Astrocyte of the hippocampus (primary cell): ENCODE data around the gene CA9.
A peak's percentile ranks its signal among the peaks of the same experiment; 100 is the strongest.

Source experiments
- DNase-seq: peaks from one replicate; pipeline ENCODE4 v3.0.0; 2011; ENCODE audit warnings: low read depth, low spot score

The CA9 gene

DNA sequence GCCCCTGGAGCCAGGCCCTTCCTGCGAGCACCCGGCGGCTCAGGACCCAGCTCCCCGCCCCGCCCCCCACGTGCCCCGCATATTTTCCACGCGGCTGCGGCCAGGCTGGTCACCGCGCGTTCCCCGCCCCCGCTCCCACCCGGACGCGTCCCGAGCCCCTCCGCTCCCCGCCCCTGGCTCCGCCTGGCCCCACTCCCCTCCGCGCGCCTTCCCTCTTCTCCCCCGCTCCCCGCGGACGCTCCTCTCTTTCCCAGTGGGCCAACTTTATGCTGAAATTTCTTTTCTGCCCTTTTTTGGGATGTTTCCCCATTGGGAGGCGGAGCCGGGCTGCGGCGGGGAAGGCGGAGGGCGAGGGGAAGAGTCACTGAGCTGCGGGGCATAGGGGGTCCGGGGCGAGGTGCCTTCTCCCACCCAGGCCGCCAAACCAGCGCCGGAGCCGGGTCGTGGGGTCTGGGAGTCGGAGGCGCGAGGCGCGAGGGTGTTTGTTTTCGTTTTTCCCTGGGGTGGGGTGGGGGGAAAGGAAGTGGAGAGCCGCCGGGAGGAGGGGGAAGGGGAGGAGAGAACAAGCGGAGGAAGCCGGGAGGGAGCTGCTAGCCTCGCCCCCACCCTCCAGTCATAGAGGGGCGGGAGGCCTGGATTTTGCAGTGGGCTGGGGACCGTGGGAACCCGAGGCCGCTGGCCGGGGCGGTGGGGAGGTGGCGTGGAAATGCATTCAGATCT is 17.0 kb downstream of the CA9 start:
- peak; percentile 94 for DNase-seq

DNA sequence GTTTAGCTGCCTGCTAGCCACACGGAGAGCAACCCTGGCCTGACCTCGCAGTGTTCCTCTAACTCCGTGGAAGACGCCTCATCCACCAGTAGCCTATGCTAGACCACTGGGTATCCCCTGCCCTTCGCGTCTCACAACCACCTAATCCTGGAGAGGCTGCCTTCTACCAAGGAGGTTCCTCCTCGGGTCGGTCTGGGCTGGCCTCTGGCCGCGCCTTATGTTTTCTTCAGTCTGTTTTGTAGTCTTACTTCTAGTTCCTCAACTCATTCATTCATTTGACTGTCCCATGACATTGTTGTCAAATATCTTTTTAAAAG is 17.6 kb downstream of the CA9 start:
- no peak for DNase-seq

DNA sequence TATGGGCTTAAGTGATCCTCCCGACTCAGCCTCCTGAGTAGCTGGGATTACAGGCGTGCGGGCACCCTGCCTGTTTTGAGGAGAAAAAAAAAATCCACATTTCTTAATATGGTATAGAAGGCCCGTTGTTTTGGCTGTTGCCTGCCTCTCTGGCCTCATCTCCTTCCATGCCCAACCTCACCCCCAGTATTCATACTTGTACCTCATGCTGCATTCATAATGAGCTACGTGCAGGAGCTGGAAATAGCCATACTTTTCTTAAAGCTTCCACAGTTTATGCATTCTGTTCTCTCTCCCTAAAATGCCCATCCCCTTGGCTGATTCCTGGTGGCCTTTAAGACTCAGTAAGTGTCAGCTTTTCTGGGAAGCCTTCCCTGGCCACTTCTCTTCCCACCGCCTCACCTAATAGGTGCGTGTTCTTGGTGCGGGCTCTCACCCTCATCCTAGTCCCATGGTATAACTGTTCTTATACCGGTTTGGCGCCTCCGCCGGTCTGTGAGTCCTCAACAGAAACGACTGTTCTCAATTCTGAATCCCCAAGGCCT is 18.1 kb downstream of the CA9 start:
- DNase-seq, result no peak

DNA sequence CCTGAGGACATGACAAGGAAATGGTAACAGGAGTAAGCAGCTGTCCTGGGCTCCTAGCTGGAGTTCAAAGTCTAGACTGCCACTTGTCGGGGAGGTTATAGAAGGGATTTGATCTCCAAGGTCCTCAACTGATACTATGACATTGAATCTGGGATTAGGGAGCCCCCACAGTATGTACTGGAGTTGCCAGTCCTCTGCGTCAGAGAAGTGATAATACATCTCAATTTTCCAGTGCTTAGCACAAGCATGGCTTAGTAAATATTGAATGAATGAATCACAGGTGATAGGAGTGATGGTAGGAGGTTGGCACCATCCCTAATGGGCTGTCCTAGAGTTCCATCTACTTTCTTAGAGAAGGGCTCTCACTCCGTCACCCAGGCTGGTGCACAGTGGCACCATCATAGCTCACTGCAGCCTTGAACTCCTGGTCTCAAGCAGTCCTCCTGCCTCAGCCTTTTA is 22.2 kb downstream of the CA9 start:
- no peak for DNase-seq

DNA sequence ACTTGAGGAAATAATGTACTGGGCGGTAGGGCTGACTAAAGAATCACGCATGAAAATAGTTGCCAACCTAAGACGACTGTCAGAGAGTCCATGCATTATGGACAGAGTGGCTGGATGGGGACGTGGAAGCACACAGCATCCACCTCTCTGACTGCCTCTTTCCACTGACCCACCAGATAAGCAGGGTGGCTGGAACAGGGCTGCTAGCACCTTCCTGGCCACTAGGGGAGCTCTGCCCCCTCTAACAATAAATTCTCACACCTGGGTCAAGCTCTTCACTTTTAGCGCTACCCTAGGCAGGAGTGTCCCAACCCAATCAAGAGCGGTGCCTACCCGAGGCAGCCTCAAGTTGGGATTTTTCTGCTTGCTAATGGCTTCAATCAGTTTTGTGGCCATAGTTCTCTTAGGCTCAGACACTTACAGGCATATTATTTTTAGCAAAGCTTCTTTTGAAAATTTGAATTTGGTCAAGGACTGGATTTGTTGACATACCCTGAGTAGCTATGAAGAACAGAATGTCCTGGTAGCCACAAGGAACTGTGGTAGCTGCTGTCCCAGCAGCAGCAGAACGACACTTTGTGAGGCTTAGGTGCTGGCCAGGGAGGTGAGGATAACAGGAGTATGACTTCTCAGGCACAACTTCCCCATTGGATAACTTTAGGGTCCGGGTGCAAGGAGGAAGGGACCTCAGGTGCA is 22.9 kb downstream of the CA9 start:
- peak; percentile 67 for DNase-seq

DNA sequence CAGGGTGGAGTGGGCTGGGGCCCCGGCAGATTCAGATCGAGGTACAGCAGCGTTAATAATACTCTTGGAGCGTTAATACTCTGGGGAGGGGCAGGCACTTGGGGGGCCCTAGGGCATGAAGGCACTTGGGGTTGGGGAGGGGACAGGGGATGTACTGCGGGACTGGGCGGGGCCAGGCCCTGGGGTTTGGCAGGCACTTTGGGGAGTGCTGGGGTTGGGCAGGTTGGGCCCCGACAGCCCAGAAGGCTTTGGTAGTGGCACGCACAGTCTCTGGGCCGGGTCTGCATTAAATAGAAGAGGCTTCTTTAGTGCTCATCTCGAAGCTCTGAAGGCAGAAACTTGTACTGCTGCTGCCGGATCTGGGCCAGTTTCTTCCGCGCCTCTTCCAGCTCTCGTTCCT is 23.8 kb downstream of the CA9 start:
- DNase-seq, result no peak

DNA sequence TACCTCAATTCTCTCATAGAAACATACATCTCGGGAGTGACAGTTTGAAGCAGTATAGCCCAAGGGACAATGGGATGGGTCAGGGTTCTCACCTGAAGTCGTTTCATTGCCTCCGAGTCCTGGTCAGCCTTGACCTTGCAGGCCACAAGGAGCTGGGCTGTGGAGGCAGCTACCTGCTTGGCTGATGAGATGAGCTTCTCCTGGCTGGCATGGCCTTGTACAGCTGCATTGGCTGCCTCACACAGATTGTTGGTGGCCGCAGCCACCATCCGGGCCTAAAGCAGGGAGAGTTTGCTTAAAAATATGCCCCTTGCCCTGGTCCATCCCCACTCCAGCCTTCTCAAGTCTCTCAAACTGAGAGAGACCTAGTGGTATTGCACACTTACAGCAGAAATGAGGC is 24.5 kb downstream of the CA9 start:
- DNase-seq, result no peak

DNA sequence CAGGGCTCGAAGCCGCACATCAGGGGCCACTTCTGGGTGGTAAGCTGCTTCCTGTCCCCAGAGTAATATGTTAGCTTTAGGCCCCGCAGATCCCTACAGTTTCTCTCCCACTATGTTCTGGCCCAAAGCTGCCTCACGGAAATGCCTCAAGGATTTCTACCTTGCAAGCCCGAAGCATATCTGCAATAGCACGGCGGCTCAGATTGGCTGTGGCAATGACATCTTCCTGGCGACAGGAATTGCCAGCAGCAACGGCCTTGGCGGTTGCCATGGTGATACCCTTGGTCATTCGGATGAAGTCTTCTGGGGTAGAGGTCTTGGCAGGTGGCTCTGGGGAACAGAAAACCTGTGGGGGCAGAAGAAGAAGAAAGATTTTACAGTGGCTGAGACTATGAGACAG is 26.3 kb downstream of the CA9 start:
- DNase-seq, result no peak

DNA sequence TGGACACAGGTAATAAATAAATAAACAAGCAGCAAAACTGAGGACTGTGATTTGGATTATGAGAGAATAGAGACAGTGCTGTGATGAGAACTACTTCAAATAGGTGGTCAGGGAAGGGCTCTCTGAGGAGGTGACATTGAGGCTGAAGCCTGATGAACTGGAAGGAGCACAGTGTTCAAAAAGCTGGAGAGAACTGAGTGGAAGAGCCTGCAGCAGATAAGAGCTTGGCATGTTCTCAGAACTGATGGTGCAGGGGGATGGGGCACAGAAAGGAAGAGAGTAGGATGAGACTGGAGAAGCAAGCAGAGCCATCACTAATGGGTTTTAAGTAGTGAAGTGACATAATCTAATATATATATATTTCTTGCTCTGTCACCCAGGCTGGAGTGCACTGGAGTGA is 27.2 kb downstream of the CA9 start:
- no peak for DNase-seq

DNA sequence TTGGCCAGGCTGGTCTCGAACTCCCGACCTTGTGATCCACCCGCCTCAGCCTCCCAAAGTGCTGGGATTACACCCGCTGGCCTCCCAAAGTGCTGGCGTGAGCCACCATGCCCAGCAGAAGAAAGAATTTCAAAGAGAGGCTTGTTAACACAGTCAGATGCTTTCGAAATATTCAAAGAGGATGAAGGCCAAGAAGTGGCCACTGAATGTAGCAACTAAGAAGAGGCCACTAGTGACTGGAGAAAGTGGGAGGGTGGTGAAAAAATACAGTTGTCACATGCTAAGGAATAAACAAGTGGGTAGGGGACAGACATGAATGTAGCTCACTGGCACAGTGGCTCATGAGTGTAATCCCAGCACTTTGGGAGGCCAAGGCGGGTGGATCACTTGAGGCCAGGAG is 29.0 kb downstream of the CA9 start:
- DNase-seq, result no peak

DNA sequence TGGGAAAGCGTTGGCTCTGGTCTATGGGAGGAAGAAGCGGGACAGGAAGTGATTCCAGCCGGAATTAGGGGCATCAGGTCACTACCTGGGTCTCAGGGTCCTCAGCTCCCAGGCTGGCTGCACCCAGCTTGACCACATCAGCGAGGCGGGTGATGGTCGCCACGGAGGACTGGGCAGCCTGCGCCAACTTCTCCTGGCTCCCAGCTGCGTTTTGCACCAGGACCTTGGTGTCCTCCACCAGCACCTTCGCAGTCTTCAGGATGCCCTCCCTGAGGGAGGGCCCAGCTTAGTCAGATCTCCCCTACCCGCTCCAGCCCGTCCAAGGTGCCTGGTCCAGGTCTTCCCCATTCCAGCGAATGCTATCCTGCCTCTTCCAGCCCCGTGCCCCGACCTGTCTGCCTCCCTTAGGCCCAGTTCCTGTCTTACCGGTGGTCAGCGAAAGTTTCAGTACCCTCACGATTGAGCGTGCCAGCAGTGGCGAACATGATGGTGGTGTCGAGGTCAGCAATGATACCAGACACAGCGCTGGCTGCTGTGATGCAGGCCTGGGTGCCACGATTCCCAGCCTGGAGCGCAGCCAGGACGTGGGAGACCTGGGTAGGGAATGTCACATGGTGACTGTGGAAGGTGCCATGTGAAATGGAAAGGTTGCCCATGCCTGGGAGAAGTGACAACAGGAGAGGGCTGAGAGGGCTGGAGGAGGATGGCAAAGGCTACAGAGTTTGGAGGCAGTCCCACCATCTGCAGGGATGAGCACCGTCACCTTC is 30.4 kb downstream of the CA9 start:
- DNase-seq, result no peak

DNA sequence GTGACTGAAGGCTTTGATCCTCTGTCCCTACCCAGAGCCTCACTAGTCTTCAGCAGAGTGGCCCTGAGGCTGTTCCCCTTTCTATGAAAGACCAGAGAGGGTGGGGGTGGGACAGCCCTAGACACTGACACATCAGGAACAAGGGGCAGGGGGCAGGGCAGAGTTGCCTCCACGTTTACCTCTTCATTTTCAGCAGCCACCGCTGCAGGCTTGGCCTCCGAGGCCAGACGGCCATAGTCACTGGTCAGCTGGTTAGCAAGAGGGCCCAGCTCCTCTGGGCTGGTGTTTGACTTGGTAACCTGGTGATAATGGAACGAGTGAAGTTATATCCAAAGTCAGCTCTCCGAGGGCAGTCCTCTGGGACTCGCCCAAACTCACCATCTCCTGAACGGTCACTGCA is 31.6 kb downstream of the CA9 start:
- DNase-seq, result no peak

DNA sequence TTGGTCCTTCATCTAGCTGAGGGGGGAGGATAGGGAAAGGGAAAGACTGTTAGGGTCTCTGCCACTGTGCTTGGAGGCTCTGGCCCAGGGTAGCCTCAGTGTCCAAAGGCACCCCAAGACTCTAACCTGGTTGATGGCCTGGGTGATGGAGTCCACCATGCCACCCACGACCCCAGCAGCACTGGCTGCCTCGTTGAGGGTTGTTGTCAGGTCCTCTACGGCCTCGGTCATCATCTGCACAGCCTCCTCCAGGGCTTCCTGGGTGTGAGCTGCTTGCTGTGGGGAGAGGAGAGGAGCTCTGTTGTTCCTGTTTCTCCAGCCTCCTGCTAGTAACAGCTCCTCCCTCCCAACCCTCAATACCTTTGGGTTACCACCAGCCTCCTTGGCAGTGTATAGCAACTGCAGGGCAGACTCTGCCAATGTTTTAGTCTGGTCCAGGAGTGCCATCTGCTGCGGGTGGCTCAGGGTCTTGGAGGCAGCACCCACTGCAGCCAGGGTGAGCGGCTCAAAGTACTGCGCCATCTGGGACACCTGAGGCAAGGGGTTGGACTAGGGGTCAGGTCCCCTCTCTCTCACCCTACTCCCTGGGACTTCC is 32.2 kb downstream of the CA9 start:
- no peak for DNase-seq

DNA sequence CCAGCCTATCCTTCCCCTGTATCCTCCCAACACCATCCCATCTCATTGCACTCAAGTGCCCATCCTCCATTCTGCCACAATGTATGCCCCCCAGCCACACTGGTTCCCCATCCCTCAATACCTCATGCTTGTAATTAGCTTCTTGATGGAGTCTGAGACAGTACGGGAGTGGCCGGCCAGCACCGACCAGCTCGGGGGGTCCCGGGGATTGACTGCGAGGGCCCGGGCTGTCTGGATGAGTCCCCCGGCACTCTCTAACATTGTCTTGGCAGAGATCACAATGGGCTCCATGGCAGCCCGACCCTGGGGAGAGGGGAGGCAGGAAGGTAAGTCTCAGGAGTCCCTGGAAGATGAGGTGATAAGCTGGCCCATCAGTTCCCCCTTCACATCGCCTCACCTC is 33.2 kb downstream of the CA9 start:
- DNase-seq, result no peak

DNA sequence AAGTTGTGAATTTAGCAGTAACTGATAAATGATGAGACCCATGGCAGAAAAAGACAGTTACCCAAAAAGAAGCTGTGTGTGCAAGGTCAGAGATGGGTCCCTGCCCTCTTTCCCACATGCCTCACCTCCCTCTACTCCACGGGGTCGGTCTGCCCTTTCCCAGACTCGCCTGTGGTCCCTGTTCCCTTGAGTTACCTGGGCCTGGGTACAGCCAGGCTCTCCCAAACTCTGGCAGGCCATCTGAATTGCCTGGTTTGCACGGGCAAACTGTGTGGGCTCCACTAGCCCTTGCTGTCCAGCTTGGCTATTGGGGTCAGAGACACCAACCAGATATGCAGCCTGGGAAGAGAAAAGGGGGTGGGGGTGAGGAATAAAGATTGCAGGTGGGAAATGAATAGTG is 34.4 kb downstream of the CA9 start:
- no peak for DNase-seq

DNA sequence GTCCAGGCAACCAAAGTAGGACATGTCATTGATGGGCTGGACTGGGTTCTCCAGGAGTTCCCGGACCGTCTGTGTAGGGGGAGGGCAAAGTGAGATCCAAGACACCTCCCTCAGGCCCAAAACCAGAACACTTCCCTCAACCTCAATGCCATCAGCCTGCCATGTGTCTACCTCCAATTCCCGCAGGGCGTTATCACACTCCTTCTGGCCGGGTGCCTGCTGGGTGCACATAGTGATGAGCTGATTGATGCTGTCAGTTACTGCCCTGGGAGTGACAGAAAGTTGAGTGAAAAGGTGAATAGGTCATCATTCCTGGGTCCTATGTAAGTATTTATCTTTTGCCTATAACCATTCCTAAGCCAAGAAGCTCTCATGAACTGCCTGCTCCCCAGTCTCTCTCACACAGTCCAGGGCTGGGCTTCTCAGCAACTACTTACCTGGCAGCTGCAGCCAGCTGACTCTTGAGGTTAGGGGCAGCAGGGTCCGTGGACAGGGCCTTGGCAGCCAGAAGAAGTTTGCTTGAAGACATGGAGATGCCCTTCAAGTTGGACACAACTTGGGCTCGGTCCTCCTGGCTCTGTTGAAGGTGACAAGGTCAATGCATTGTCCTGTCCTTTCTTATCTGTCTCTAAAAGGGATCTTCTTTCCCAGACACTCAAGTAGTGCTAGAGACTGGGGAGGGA is 37.2 kb downstream of the CA9 start:
- no peak for DNase-seq

DNA sequence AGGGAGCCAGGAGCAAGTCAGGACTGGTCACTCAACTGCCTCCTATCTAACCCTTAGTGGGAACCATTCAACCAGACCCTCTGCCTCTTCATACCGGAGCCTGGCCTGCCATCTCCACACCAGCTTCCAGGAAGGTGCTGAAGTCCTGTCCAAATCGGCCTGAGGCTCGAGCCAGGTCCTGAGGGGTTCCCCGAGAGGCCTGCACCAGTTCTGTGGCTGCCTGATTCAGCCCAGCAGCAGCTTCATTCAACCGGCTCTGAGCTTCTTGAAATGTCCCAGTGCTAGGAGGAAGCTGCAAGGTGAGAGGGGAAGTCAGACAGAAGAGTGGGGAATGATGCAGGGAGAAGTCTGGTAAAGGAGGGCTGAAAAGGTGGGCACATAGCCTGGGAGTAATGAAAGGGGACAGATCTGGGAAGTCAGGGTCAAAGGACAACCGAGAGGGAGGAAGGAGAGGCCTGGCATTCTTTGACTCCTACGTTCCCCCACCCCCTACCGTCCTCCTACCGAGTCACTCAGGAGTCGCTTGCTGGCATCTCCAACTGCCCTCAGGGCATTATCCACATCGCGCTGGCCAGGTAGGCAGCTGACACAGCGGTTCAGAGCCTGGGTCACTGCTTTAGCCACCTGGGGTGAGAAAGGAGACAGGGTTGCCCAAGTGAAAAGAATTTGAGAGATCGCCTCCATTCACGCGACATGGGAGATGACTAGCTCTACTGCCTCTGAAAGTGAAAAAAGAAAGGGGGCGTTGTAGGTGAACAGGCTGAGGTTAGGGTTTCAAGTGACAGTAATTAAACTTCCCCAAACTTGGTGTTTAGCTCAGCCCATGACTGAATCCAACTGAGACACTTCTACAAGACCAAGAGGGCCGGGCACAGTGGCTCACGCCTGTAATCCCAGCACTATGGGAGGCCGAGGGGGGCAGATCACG is 38.0 kb downstream of the CA9 start:
- DNase-seq, result no peak

DNA sequence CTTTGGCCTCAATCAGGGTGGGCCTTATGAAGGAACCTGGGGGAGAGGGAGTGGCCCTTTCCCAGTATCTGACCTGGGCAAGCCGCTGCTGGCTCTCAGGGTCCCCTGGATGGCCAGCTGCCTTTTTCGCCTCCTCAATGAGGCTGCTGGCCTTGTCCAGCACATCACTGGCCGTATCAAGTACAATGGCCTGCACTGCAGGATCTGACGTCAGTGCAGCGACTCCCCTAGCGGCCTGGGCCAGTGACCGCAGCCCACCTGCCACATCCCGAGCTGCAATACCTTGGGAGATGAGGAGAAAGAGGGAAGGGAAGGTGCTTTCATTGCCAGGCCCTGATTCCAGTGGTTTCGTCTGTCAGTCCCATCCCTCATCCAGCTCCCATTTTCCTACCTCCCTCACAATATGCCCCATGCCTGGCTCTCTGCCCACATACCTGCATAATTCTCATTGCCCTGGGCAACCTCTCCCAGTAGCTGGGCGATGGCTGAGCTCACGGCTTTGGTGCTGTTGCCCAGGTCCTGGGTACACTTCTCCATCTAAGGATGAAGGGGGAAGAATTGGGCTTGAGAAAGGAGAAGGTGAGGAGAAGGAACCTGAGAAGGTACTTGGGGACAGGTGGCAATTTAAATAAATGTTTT is 39.2 kb downstream of the CA9 start:
- DNase-seq, result peak; percentile 58

DNA sequence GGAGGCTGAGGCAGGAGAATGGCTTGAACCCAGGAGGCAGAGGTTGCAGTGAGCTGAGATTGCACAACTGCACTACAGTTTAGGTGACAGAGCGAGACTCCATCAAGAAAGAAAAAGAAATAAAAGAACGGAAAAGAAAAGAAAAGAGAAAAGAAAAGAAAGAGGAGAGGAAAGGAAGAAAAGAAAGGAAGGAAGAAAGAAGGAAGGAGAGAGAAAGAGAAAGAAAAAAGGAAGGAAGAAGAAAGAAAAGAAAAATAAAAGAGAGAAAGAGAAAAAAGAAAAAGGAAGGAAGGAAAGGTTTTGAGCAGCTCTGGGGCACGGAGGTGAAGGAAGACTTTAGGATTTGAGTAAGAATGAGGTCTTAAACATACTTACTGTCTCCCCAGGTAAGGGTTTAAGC is 39.9 kb downstream of the CA9 start:
- no peak for DNase-seq

DNA sequence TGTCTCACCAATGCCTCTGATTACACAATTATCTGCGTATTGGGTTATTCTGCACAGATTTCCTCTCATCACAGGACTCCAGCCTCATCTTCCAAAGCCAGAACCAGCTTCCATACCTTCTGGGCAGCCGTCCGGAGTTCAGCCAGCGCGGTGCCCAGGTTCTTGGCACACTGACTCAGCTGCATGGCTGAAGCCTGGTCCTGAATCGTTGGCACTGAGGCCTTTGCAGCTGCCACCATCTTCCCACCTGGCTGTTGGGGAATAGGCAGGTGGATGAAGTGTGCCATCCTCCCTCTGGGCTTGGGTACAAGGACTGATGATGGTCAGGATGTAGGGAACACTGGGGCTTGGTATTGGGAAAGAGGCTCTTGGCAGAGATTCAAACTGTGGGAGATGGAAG is 40.4 kb downstream of the CA9 start:
- no peak for DNase-seq
